ENCODE measurements around the gene GNAT1. TPM values are rescaled to one million over a fixed set of nuclear protein-coding genes. Genes with fewer than 3 reads are reported as not detected.

Gene GNAT1
- total and polyA plus RNA-seq, 8 donors, result not detected

DNA sequence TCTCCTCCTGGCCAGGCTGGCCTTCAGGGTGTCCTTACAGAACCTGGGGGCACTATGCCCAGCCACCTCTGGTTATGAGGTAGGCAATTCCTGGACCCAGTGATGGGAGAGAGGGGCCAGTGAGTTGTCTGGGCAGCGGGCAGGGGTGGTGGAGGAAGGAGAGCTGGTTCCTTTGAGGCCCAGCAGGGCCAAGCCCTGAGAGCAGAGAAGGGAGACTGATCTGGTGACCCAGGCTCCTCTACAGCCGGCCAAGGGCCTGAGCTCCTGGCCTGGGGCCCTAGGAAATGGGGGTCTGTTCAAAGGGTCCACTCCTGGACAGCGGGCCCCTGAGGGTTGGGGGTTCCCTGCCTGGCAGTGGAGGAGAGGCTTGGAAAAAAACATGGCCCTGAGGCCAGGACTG lies 21.6 kb downstream of the GNAT1 start:
- 79 to 82% methylated on average over 3 of the region's 3 CpGs for WGBS, 2 donors
- Histone ChIP-seq H3K4me1 (peaks cover 24 to 32% (median 30%) of the 10 kb centered on the region in 3 donors), H3K27ac (peak overlapping the region; percentile 56 to 84 (median 68)), H3K27me3 (no peaks in the 10 kb centered on the region), H3K9me3 (no peaks in the 10 kb centered on the region), H3K4me3 (no peak overlapping the region), H3K36me3 (peaks cover 0 to 5% (median 0%) of the 10 kb centered on the region in 3 donors)
- ATAC-seq (no peak), DNase-seq (peak in 1 of 6 donors; percentile 66), FAIRE-seq (no peak)
- TF ChIP-seq, protein P1, sequence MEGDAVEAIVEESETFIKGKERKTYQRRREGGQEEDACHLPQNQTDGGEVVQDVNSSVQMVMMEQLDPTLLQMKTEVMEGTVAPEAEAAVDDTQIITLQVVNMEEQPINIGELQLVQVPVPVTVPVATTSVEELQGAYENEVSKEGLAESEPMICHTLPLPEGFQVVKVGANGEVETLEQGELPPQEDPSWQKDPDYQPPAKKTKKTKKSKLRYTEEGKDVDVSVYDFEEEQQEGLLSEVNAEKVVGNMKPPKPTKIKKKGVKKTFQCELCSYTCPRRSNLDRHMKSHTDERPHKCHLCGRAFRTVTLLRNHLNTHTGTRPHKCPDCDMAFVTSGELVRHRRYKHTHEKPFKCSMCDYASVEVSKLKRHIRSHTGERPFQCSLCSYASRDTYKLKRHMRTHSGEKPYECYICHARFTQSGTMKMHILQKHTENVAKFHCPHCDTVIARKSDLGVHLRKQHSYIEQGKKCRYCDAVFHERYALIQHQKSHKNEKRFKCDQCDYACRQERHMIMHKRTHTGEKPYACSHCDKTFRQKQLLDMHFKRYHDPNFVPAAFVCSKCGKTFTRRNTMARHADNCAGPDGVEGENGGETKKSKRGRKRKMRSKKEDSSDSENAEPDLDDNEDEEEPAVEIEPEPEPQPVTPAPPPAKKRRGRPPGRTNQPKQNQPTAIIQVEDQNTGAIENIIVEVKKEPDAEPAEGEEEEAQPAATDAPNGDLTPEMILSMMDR (IDR thresholded peaks at IDR 0.05), result no peak
- intact Hi-C loops (cut with DNase I), result no loop called here

- peak; percentile 59 to 76 (median 69) for ATAC-seq
- peaks cover 0 to 9% (median 0%) of the 10 kb centered on the region in 3 donors for H3K36me3 ChIP-seq
- FAIRE-seq, result no peak
- TF ChIP-seq, protein P1 (IDR thresholded peaks at IDR 0.05), result no peak
- H3K27me3 ChIP-seq, result no peaks in the 10 kb centered on the region
- WGBS, 2 donors, result 36 to 57% methylated on average over 12 of the region's 12 CpGs
- peaks cover 24 to 32% (median 30%) of the 10 kb centered on the region in 3 donors for H3K4me1 ChIP-seq
- intact Hi-C loops (cut with DNase I), result no loop called here
- H3K4me3 ChIP-seq, result no peak overlapping the region
- peak overlapping the region; percentile 56 to 84 (median 68) for H3K27ac ChIP-seq
- H3K9me3 ChIP-seq, result no peaks in the 10 kb centered on the region
- DNase-seq, result peak in 4 of 6 donors; percentile 68 to 89 (median 74)
Observed at GRCh38 chr3:50213373-50213772, 22.0 kb downstream of the GNAT1 start.

GRCh38 chr3:50214824-50215223 lies 23.4 kb downstream of the GNAT1 start:
- no peak for FAIRE-seq
- peaks cover 0 to 18% (median 0%) of the 10 kb centered on the region in 3 donors for H3K36me3 ChIP-seq
- H3K4me1 ChIP-seq, result peaks cover 20 to 30% (median 27%) of the 10 kb centered on the region in 3 donors
- no peak for ATAC-seq
- no peak overlapping the region for H3K27ac ChIP-seq
- WGBS, 2 donors, result 71 to 73% methylated on average over 10 of the region's 10 CpGs
- intact Hi-C loops (cut with DNase I), result no loop called here
- no peak overlapping the region for H3K4me3 ChIP-seq
- TF ChIP-seq, protein P1 (IDR thresholded peaks at IDR 0.05), result no peak
- H3K27me3 ChIP-seq, result no peaks in the 10 kb centered on the region
- H3K9me3 ChIP-seq, result no peaks in the 10 kb centered on the region
- DNase-seq, result peak in 1 of 6 donors; percentile 53

GRCh38 chr3:50215529-50215928 lies 24.1 kb downstream of the GNAT1 start:
- DNase-seq, result peak in 1 of 6 donors; percentile 64

DNA sequence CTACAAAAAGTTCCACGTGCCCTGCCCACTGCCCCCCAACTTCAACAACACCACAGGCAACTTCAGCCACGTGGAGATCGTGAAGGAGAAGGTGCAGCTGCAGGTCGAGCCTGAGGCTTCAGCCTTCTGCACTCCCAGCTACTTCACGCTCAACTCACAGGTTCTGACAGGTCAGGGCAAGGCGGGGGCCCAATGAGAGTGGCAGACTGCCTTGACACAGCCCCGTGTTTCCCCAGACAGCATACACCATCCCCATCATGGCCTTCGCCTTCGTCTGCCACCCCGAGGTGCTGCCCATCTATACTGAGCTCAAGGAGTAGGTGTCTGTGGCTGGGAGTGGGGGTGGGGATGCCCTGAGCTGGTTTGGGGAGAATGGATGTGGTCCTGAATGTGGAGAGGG lies 26.3 kb downstream of the GNAT1 start:
- ATAC-seq (no peak), FAIRE-seq (no peak), DNase-seq (peak in 1 of 6 donors; percentile 45)
- intact Hi-C loops (cut with DNase I), result no loop called here
- TF ChIP-seq, protein P1 (IDR thresholded peaks at IDR 0.05), result no peak
- 83 to 85% methylated on average over 10 of the region's 10 CpGs for WGBS, 2 donors
- H3K4me1 ChIP-seq, result peaks cover 0 to 10% (median 3%) of the 10 kb centered on the region in 3 donors
- no peaks in the 10 kb centered on the region for H3K9me3 ChIP-seq
- no peak overlapping the region for H3K4me3 ChIP-seq
- H3K36me3 ChIP-seq, result peaks cover 0 to 18% (median 0%) of the 10 kb centered on the region in 3 donors
- H3K27me3 ChIP-seq, result no peaks in the 10 kb centered on the region
- no peak overlapping the region for H3K27ac ChIP-seq

More at GRCh38 chr3:50215529-50215928, 24.1 kb downstream of the GNAT1 start:
- no peaks in the 10 kb centered on the region for H3K9me3 ChIP-seq
- no peaks in the 10 kb centered on the region for H3K27me3 ChIP-seq
- H3K27ac ChIP-seq, result no peak overlapping the region
- H3K4me1 ChIP-seq, result peaks cover 15 to 26% (median 20%) of the 10 kb centered on the region in 3 donors
- FAIRE-seq (no peak), ATAC-seq (no peak)
- TF ChIP-seq, protein P1 (IDR thresholded peaks at IDR 0.05), result no peak
- peaks cover 0 to 18% (median 0%) of the 10 kb centered on the region in 3 donors for H3K36me3 ChIP-seq
- H3K4me3 ChIP-seq, result no peak overlapping the region
- WGBS, 2 donors, result 77 to 78% methylated on average over 9 of the region's 9 CpGs
- intact Hi-C loops (cut with DNase I), result no loop called here

All from pancreas (tissue), 10 donors.